Ecto neural progenitor cell (in vitro differentiated cells): ENCODE data around the gene SYT3.
"Not testable (repeated sequence)": the region's sequence is repeated elsewhere in the genome, so short reads cannot be mapped to it uniquely, and the experiment has no call there.

ENCODE experiments used
- DNase-seq: peaks from one replicate; pipeline ENCODE4 v3.0.0-alpha.2; 2018; ENCODE audit warnings: low spot score

SYT3 gene

DNA sequence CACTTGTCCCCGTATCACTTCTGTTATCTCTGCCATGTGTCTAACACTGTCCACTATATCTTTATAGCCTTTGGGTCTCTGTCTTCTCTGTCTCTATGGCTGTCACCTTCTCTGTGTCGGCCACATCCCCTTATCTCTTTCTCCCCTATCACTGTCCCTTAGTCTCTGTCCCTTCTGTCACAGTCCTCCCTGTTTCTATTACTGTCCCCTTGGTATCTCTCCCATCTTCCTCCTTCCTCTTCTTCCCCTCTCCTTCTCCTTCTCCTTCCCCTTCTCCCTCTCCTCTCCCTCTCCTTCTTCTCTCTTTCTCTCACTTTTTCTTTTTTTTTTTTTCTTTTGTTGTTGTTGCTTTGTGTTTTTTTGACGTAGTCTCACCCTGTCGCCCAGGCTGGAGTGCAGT is 36.7 kb downstream of the SYT3 start:
- no peak for DNase-seq

DNA sequence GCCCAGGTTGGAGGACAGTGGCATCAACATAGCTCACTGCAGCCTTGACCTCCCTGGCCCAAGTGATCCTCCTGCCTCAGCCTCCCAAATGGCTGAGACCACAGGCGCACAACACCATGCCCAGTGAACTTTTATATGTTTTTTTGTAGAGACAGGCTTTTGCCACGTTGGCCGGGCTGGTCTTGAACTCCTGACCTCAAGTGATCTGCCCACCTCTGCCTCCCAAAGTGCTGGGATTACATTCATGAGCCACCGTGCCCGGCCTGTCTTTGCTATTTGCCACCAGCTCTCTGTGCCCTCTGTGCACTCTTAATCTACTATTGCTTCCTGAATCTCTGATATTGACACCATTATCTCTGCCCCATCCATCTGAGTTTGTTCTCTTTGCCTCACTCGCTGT is 37.2 kb downstream of the SYT3 start:
- no peak for DNase-seq

DNA sequence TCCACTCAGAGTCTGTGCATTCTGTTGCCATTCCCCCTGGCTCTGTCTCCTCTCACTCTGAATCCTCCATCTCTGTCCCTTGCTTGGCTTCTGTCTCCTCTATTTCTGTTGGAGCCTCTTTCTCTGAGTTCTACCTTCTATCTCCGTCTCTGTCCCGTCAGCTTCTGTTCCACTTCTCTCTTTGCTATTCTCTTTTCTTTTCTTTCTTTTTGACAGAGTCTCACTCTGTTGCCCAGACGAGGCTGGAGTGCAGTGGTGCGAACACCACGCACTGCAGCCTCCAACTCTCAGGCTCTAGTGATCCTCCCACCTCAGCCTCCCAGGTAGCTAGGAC is 37.6 kb downstream of the SYT3 start:
- no peak for DNase-seq

DNA sequence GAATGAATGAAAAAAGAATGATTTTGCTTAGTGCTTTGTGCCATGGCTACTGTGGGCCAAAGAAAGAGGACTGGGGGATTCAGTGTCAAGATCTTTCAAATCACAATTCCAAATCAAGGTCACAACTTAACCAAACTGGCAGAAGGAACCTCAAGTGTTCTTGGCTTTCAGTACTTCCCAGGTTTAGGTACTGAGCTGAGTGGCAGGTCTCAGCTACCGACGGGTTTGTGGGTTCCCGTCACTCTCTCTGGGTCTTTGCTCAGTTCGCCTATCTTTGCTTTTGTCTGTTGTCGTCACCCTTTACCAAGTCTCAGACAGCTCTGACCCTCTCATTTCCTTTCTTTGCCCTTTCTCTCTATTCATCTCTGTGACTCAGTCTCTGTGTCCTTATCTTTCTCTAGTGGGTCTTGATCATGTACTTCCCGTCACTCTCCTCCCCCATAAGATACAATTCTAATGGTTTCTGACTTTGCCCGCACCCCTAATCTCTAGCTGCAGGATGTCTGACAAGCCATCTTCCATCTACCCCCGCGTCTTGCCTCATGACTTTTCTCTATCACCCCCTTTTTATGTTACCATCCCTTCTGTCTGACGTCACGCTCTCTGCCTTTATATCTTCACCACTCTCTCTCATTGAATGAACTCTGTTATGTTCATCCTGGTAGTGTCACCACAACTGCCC is 38.1 kb downstream of the SYT3 start:
- no peak for DNase-seq

DNA sequence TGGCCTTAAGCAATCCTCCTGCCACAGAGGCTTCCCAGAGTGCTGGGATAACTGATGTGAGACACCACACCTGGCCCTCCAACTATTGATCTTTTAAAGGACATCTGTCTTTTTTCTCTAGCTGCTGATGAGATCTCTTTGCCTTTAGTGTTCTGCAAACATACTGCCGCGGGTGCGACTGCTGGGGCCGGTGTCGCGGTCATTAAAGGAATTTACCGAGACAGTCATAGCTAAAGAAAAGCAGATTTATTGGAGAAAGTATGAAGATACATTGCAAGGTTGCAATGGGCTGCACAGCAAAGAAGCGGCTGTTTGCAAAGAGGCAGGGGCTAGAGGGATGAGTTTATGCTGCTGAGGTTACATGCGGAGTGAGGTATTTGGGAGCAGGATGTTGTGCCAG is 40.3 kb downstream of the SYT3 start:
- DNase-seq = no peak

DNA sequence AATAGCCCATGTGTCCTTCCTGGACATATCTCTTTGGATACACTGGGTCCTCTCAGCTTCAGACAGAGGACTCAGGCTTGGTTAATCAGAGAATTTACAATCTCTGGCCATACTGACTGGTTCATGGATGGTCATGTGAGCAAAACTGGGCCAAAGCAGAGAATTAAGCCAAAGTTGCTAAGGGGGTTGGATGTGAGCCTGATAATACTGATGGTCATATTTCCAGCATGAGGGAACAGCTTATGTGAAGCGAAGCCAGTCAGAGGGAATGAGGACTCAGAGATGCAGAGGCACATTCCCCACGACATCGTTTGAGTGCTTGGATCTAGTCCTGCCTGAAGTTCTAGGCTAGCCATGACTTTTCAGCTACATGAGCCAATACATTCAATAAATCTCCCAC is 49.5 kb downstream of the SYT3 start:
- no peak for DNase-seq

DNA sequence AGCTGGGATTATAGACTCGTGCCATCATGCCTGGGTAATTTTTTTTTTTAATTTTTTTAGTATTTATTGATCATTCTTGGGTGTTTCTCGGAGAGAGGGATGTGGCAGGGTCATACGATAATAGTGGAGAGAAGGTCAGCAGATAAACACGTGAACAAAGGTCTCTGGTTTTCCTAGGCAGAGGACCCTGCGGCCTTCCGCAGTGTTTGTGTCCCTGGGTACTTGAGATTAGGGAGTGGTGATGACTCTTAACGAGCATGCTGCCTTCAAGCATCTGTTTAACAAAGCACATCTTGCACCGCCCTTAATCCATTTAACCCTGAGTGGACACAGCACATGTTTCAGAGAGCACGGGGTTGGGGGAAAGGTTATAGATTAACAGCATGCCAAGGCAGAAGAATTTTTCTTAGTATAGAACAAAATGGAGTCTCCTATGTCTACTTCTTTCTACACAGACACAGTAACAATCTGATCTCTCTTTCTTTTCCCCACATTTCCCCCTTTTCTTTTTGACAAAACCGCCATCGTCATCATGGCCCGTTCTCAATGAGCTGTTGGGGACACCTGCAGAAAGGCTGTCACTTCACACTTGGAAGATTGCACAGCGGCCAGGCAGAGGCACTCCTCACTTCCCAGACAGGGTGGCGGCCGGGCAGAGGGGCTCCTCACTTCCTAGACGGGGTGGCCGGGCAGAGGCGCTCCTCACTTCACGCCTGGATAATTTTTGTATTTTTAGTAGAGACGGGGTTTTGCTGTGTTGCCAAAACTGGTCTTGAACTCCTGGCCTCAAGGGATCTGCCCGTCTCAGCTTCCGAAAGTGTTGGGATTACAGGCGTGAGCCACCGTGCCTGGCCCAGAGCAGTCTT is 57.7 kb downstream of the SYT3 start:
- DNase-seq = not testable (repeated sequence)

DNA sequence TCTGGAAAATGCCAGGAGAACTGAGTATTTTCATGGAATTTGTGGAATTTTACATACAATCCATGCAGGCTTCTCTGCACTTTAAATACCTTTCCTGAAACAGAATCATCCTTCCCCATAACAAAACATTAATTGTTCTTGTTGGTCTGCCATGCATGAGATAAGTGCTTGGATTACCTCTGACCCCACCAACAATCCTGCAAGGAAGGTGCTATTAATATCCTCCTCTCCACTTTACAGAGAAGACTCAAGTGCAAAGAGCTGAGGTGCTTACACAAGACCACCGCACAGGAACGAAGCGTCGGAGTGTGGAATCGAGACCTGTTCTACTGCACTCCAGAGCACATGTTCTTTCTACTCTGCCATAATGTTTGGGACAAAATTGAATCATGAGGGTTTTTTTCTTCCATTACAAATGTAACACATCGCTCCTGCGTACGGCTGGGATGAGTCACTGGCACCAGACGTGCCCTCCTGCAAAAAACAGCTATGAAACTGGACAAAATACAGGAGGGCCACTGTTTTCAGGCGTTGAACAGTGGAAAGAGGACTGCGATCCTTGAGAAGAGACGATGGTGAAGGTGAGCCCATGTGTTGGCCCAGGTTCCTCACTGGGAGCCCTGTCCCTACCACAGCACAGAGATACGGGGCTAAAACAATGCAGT is 58.6 kb downstream of the SYT3 start:
- no peak for DNase-seq

DNA sequence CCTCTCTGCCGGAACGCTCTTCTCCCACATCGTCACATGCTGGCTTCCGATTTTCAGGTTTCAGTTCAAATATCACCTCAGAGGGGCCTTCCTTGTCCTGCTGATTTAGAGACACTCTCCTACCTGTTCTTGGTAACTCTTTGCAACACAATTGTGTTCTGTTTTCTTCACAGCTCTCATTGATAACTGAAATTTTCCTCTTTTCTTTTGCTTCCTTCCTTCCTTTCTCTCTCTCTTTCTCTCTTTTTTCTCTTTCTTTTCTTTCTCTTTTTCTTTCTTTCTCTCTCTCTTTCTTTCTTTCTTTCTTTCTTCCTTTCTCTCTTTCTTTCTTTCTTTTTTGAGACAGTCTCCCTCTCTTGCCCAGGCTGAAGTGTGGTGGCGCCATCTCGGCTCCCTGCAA is 59.4 kb downstream of the SYT3 start:
- DNase-seq = no peak

DNA sequence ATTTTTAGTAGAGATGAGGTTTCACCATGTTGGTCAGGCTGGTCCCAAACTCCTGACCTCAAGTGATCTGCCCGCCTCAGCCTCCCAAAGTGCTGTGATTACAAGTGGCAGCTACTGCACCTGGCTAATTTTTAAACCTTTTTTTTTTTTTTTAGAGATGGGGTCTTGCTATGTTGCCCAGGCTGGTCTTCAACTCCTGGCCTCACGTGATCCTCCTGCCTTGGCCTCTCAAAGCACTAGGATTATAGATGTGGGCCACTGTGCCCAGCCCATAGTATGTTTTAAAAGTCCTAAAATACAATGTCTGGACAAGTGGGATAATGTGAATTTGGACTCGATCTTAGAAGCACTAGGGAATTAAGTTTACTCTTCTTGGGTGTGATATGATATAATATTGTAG is 62.9 kb downstream of the SYT3 start:
- DNase-seq = not testable (repeated sequence)

DNA sequence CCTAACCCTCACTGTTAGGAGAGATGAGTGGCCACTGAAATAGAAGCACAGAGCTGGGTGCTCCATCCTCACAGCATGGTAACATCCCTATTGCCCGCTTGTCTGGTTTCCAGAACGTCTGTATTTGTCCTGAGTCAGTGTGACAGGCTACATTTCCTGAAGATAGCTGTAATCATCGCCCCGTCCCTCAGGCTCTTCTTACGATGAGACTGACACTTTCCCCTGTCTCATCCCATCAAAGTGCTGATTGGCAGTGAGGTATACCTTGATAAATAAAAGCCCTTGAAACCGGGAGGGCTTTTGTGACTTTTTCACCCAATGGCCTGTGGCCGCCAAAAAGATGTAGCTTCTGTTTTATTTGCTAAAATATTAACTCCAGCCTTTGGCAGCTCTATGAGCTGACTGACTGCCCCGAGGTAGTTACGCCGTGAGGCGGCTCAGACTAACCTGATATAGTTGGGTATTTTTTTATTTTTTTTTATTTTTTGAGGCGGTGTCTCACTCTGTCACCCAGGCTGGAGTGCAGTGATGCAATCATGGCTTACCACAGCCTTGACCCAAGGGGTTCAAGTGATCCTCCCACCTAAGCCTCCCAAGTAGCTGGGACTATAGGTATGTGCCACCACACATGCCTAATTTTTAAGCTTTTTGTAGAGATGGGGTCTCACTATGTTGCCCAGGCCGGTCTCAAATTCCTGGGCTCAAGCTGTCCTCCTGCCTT is 65.8 kb downstream of the SYT3 start:
- DNase-seq = no peak
